Caco-2 (cell line): ENCODE measurements around the gene ADGRL3. TPM values are rescaled to one million over a fixed set of nuclear protein-coding genes. Genes with fewer than 3 reads are reported as not detected.

Experiments used
- BruUV-seq: library from RNA; stranded (reverse); fragments of 400-500 nt; replicated peaks from 2 replicates; lab custom pipeline; 2021; lab: Mats Ljungman, UMichigan
- CTCF ChIA-PET: fragments of 300-600 bp; sonication (Branson Sonifier 250); formaldehyde crosslinking; loops from one replicate; lab custom pipeline; 2022; ENCODE audit warnings: antibody characterized with exemption; lab: Charles Lee
- POLR2A ChIA-PET: fragments of 300-600 bp; sonication (Branson Sonifier 250); formaldehyde crosslinking; loops from one replicate; lab custom pipeline; 2022; ENCODE audit warnings: antibody characterized with exemption; lab: Charles Lee
- DNase-seq, 2 experiments: peaks; one replicate each; pipeline versions ENCODE4 v3.0.0 to v3.0.0-alpha.2; 2020 to 2022
- H3K27me3 ChIP-seq: replicated peaks from 2 replicates; pipeline ENCODE4 v1.6.0; 2011; ENCODE audit warnings: low read length; ENCODE audit not compliant: control insufficient read depth, insufficient read depth
- H3K36me3 ChIP-seq: 2 replicates; pipeline ENCODE4 v1.5.1; 2011; ENCODE audit warnings: low read length; ENCODE audit not compliant: control insufficient read depth, insufficient read depth
- H3K4me1 ChIP-seq: fragments of 250-450 bp; sonication (Bioruptor Pico); 2 replicates; pipeline ENCODE4 v1.5.1; 2020; ENCODE audit warnings: mild to moderate bottlenecking
- H3K4me3 ChIP-seq: 2 replicates; pipeline ENCODE4 v1.5.1; 2011; ENCODE audit warnings: low read depth, mild to moderate bottlenecking, control low read depth, low read length
- H3K9me3 ChIP-seq: fragments of 250-450 bp; sonication (Bioruptor Pico); 2 replicates; pipeline ENCODE4 v1.5.1; 2020; ENCODE audit warnings: mild to moderate bottlenecking, moderate library complexity
- H3K27ac Mint-ChIP-seq: one replicate; pipeline ENCODE4 v1.8.0; 2022; ENCODE audit warnings: mixed read lengths; ENCODE audit not compliant: unreplicated experiment
- H3K27me3 Mint-ChIP-seq: one replicate; pipeline ENCODE4 v1.8.0; 2022; ENCODE audit warnings: mixed read lengths; ENCODE audit not compliant: insufficient read depth, unreplicated experiment
- H3K36me3 Mint-ChIP-seq: one replicate; pipeline ENCODE4 v1.8.0; 2022; ENCODE audit warnings: mild to moderate bottlenecking, mixed read lengths; ENCODE audit not compliant: insufficient read depth, unreplicated experiment
- H3K4me1 Mint-ChIP-seq: one replicate; pipeline ENCODE4 v1.8.0; 2022; ENCODE audit warnings: low read depth, mixed read lengths; ENCODE audit not compliant: unreplicated experiment
- H3K4me3 Mint-ChIP-seq: one replicate; pipeline ENCODE4 v1.8.0; 2022; ENCODE audit warnings: mild to moderate bottlenecking, moderate library complexity, mixed read lengths; ENCODE audit not compliant: unreplicated experiment
- H3K9me3 Mint-ChIP-seq: one replicate; pipeline ENCODE4 v1.8.0; 2022; ENCODE audit warnings: mixed read lengths; ENCODE audit not compliant: unreplicated experiment
- CTCF ChIP-seq, 2 experiments: fragments of 200-600 bp in 1 of 2; IDR thresholded peaks; 1 replicate in 1 of 2; 2 replicates in 1 of 2; pipeline versions ENCODE4 v1.5.1 to v1.8.0; 2011 to 2022; ENCODE audit warnings: antibody characterized with exemption in 1 of 2, control low read depth in 1 of 2, inconsistent platforms in 1 of 2, low read depth in 1 of 2, low read length in 1 of 2, mild to moderate bottlenecking in 1 of 2, moderate library complexity in 1 of 2; ENCODE audit not compliant: insufficient read depth in 1 of 2, severe bottlenecking in 1 of 2, unreplicated experiment in 1 of 2
- intact Hi-C: fragments of 100-400 bp; cut with micrococcal nuclease; formaldehyde crosslinking; loops from one replicate; pipeline ENCODE4 v1.10.0; 2022; ENCODE audit not compliant: unreplicated experiment
- total RNA-seq: library from RNA; stranded (reverse); gene quantifications from 2 replicates; pipeline ENCODE4 v1.2.3, GENCODE V29; 2022

ADGRL3 gene
- total RNA-seq, 1 experiment from 2014 or later = 1.5 TPM

- H3K27me3 Mint-ChIP-seq = peaks cover 7% of the 10 kb centered on the region
- peak; percentile 37 to 56 for DNase-seq
- H3K4me1 Mint-ChIP-seq = no peaks in the 10 kb centered on the region
- Histone ChIP-seq H3K27me3 (no peaks in the 10 kb centered on the region), H3K36me3 (no peaks in the 10 kb centered on the region), H3K4me3 (no peak overlapping the region), H3K9me3 (no peaks in the 10 kb centered on the region), H3K4me1 (peaks cover 20% of the 10 kb centered on the region)
- no TSS peak for BruUV-seq
- POLR2A ChIA-PET = no interaction called here
- H3K36me3 Mint-ChIP-seq = no peaks in the 10 kb centered on the region
- H3K27ac Mint-ChIP-seq = no peak overlapping the region
- intact Hi-C loops = no loop called here
- no peak for TF ChIP-seq CTCF (IDR thresholded peaks at IDR 0.05; ENCODE audit: insufficient read depth in 1 of 2, low read depth in 1 of 2, low read length in 1 of 2, severe bottlenecking in 1 of 2, unreplicated experiment in 1 of 2)
- H3K9me3 Mint-ChIP-seq = no peaks in the 10 kb centered on the region
- CTCF ChIA-PET = no interaction called here
- no peak overlapping the region for H3K4me3 Mint-ChIP-seq
These were observed 722.6 kb downstream of the ADGRL3 start for GRCh38 chr4:61922766-61923165.

GRCh38 chr4:61923179-61923578 is 723.1 kb downstream of the ADGRL3 start:
- Mint-ChIP-seq H3K36me3 (no peaks in the 10 kb centered on the region), H3K4me1 (no peaks in the 10 kb centered on the region), H3K4me3 (no peak overlapping the region), H3K27ac (no peak overlapping the region), H3K27me3 (peaks cover 3% of the 10 kb centered on the region), H3K9me3 (no peaks in the 10 kb centered on the region)
- POLR2A ChIA-PET = no interaction called here
- H3K4me1 ChIP-seq = peaks cover 20% of the 10 kb centered on the region
- H3K27me3 ChIP-seq = no peaks in the 10 kb centered on the region
- no TSS peak for BruUV-seq
- intact Hi-C loops = no loop called here
- no peaks in the 10 kb centered on the region for H3K9me3 ChIP-seq
- no peak overlapping the region for H3K4me3 ChIP-seq
- H3K36me3 ChIP-seq = no peaks in the 10 kb centered on the region
- DNase-seq = no peak
- TF ChIP-seq CTCF (IDR thresholded peaks at IDR 0.05; ENCODE audit: insufficient read depth in 1 of 2, low read depth in 1 of 2, low read length in 1 of 2, severe bottlenecking in 1 of 2, unreplicated experiment in 1 of 2) = no peak
- CTCF ChIA-PET = no interaction called here

GRCh38 chr4:61924131-61924530 is 724.0 kb downstream of the ADGRL3 start:
- Mint-ChIP-seq H3K36me3 (no peaks in the 10 kb centered on the region), H3K9me3 (no peaks in the 10 kb centered on the region), H3K4me1 (no peaks in the 10 kb centered on the region), H3K27ac (no peak overlapping the region), H3K4me3 (no peak overlapping the region), H3K27me3 (no peaks in the 10 kb centered on the region)
- Histone ChIP-seq H3K4me3 (no peak overlapping the region), H3K4me1 (peaks cover 20% of the 10 kb centered on the region), H3K27me3 (no peaks in the 10 kb centered on the region), H3K9me3 (no peaks in the 10 kb centered on the region), H3K36me3 (no peaks in the 10 kb centered on the region)
- ChIA-PET CTCF (no interaction called here), POLR2A (no interaction called here)
- no peak for DNase-seq
- TF ChIP-seq CTCF (IDR thresholded peaks at IDR 0.05; ENCODE audit: insufficient read depth in 1 of 2, low read depth in 1 of 2, low read length in 1 of 2, severe bottlenecking in 1 of 2, unreplicated experiment in 1 of 2) = no peak
- BruUV-seq = no TSS peak
- intact Hi-C loops = no loop called here
